IMR-90 (cell line): ENCODE results near the gene GUCY1A2. TPM values are rescaled to one million over a fixed set of nuclear protein-coding genes. Genes with fewer than 3 reads are reported as not detected.
"Not testable (repeated sequence)": the region's sequence is repeated elsewhere in the genome, so short reads cannot be mapped to it uniquely, and the experiment has no call there.

ENCODE experiments used
- ATAC-seq: fragments of 200-7000 bp; cut with Tn5 transposase; 2 replicates; pipeline ENCODE4 v1.9.1; 2020; ENCODE audit warnings: low read depth, mild to moderate bottlenecking, moderate library complexity
- BruUV-seq: library from RNA; stranded (reverse); fragments of 400-500 nt; replicated peaks from 2 replicates; lab custom pipeline; 2021; lab: Mats Ljungman, UMichigan
- CTCF ChIA-PET: fragments of 300-600 bp; formaldehyde crosslinking; extraction: SDS; loops from one replicate; lab custom pipeline; 2021; ENCODE audit warnings: antibody characterized with exemption; lab: Yijun Ruan, JAX
- POLR2A ChIA-PET: fragments of 300-600 bp; sonication (Branson Sonifier 250); formaldehyde crosslinking; loops from one replicate; lab custom pipeline; 2022; ENCODE audit warnings: antibody characterized with exemption; ENCODE audit not compliant: unreplicated experiment; lab: Charles Lee
- DNase-seq: peaks from one replicate; pipeline ENCODE4 v3.0.0; 2013
- H2AFZ ChIP-seq: replicated peaks from 2 replicates; pipeline ENCODE3; 2013; ENCODE audit warnings: low read length, mild to moderate bottlenecking; ENCODE audit not compliant: poor library complexity
- H2AK5ac ChIP-seq: 2 replicates; pipeline ENCODE4 v1.6.1; 2013; ENCODE audit warnings: low read depth, low read length, inconsistent platforms
- H2AK9ac ChIP-seq: replicated peaks from 2 replicates; pipeline ENCODE3; 2013; ENCODE audit warnings: mild to moderate bottlenecking, low read depth, low read length, moderate library complexity; ENCODE audit not compliant: poor library complexity
- H2BK120ac ChIP-seq: 2 replicates; pipeline ENCODE4 v1.6.1; 2013; ENCODE audit warnings: low read depth, low read length, inconsistent platforms
- H2BK15ac ChIP-seq: 3 replicates; pipeline ENCODE4 v1.6.1; 2013; ENCODE audit warnings: low read depth, low read length, inconsistent platforms
- H2BK20ac ChIP-seq: 2 replicates; pipeline ENCODE4 v1.6.1; 2013; ENCODE audit warnings: low read depth, mild to moderate bottlenecking, inconsistent platforms, low read length, moderate library complexity
- H2BK5ac ChIP-seq: 2 replicates; pipeline ENCODE4 v1.6.1; 2013; ENCODE audit warnings: mild to moderate bottlenecking, low read depth, low read length, inconsistent platforms; ENCODE audit not compliant: poor library complexity, severe bottlenecking
- H3K14ac ChIP-seq: replicated peaks from 2 replicates; pipeline ENCODE4 v1.6.1; 2013; ENCODE audit warnings: low read depth, low read length, inconsistent platforms
- H3K18ac ChIP-seq: 2 replicates; pipeline ENCODE4 v1.6.1; 2013; ENCODE audit warnings: low read depth, low read length, control low read depth
- H3K23ac ChIP-seq: 2 replicates; pipeline ENCODE4 v1.6.1; 2013; ENCODE audit warnings: low read depth, low read length, inconsistent platforms
- H3K27ac ChIP-seq: 2 replicates; pipeline ENCODE4 v1.5.1; 2013; ENCODE audit warnings: mild to moderate bottlenecking, control low read depth, low read length; ENCODE audit not compliant: insufficient read depth
- H3K27me3 ChIP-seq: 2 replicates; pipeline ENCODE4 v1.6.1; 2013; ENCODE audit warnings: low read length; ENCODE audit not compliant: control insufficient read depth, insufficient read depth
- H3K36me3 ChIP-seq: 2 replicates; pipeline ENCODE4 v1.6.1; 2013; ENCODE audit warnings: low read length, mixed read lengths; ENCODE audit not compliant: control insufficient read depth, insufficient read depth
- H3K4ac ChIP-seq: 2 replicates; pipeline ENCODE4 v1.6.1; 2013; ENCODE audit warnings: low read depth, low read length, inconsistent platforms
- H3K4me1 ChIP-seq: 2 replicates; pipeline ENCODE4 v1.6.1; 2013; ENCODE audit warnings: low read length, mixed read lengths; ENCODE audit not compliant: control insufficient read depth, insufficient read depth
- H3K4me2 ChIP-seq: 2 replicates; pipeline ENCODE4 v1.6.1; 2013; ENCODE audit warnings: low read depth, mild to moderate bottlenecking, control low read depth, low read length, moderate library complexity
- H3K4me3 ChIP-seq: 2 replicates; pipeline ENCODE4 v1.5.1; 2013; ENCODE audit warnings: low read depth, mild to moderate bottlenecking, control low read depth, low read length, moderate library complexity; ENCODE audit not compliant: insufficient read depth
- H3K56ac ChIP-seq: 2 replicates; pipeline ENCODE4 v1.6.1; 2013; ENCODE audit warnings: low read length, inconsistent platforms; ENCODE audit not compliant: insufficient read depth; ENCODE audit errors: extremely low read depth
- H3K79me1 ChIP-seq, 2 experiments: 2 replicates each; pipeline ENCODE4 v1.6.1; 2013; ENCODE audit warnings: low read length in 2 of 2, inconsistent platforms in 1 of 2, low read depth in 1 of 2
- H3K9ac ChIP-seq: 2 replicates; pipeline ENCODE4 v1.6.1; 2013; ENCODE audit warnings: low read depth, low read length, control low read depth
- H3K9me1 ChIP-seq: 2 replicates; pipeline ENCODE4 v1.6.1; 2013; ENCODE audit warnings: low read length, inconsistent platforms; ENCODE audit not compliant: insufficient read depth
- H3K9me3 ChIP-seq: 2 replicates; pipeline ENCODE4 v1.6.1; 2013; ENCODE audit warnings: low read length; ENCODE audit not compliant: control insufficient read depth, insufficient read depth
- H4K20me1 ChIP-seq: 2 replicates; pipeline ENCODE4 v1.6.1; 2013; ENCODE audit warnings: low read length, inconsistent platforms; ENCODE audit not compliant: insufficient read depth
- H4K5ac ChIP-seq: 2 replicates; pipeline ENCODE4 v1.6.1; 2013; ENCODE audit warnings: mild to moderate bottlenecking, low read depth, low read length, control low read depth
- H4K8ac ChIP-seq, 2 experiments: 2 replicates each; pipeline ENCODE4 v1.6.1; 2013; ENCODE audit warnings: low read depth in 2 of 2, low read length in 2 of 2, control low read depth in 1 of 2, inconsistent platforms in 1 of 2
- H4K91ac ChIP-seq: 2 replicates; pipeline ENCODE4 v1.6.1; 2013; ENCODE audit warnings: low read depth, low read length, inconsistent platforms; ENCODE audit not compliant: insufficient read depth
- WGBS, 2 experiments: methylation state at CpG; one replicate each; pipeline versions ENCODE4 v1.1.5 to v1.1.7; 2013; ENCODE audit warnings: missing lambda C conversion rate in 2 of 2; ENCODE audit not compliant: insufficient read length in 1 of 2; ENCODE audit errors: extremely low coverage in 2 of 2; 5-methylcytosine and 5-hydroxymethylcytosine counted together
- dilution Hi-C: fragments of 300-500 bp; cut with HindIII; formaldehyde crosslinking; loops from one replicate; pipeline ENCODE4 v1.14.3; 2018; ENCODE audit warnings: low sequenced_read_pairs; ENCODE audit not compliant: unreplicated experiment
- in situ Hi-C: fragments of 300-500 bp; cut with MboI; formaldehyde crosslinking; loops from 3 replicates; pipeline ENCODE4 v1.14.3; 2019; ENCODE audit warnings: low sequenced_read_pairs, inconsistent platforms, mixed read lengths
- intact Hi-C: fragments of 100-400 bp; cut with micrococcal nuclease; formaldehyde crosslinking; loops from 2 replicates; pipeline ENCODE4 v1.10.0; 2022
- polyA plus RNA-seq, 3 experiments: library from polyadenylated mRNA; depleted of rRNA; stranded (reverse); fragments of >200 nt; gene quantifications; 2 replicates each; pipeline ENCODE4 v1.2.3, GENCODE V29; 2012; ENCODE audit warnings: low replicate concordance in 1 of 3
- total RNA-seq: library from RNA; depleted of rRNA; stranded (reverse); fragments of >200 nt; gene quantifications from 2 replicates; pipeline ENCODE4 v1.2.3, GENCODE V29; 2012

The GUCY1A2 gene
- total and polyA plus RNA-seq, 2 of the 4 experiments (the other 2 are of a cell fraction) = under 0.01 to 0.03 TPM

GRCh38 chr11:106826558-106826957 is 191.7 kb downstream of the GUCY1A2 start:
- H4K5ac ChIP-seq, H3K18ac ChIP-seq, H3K4me3 ChIP-seq, H3K9me1 ChIP-seq, DNase-seq, H3K79me1 ChIP-seq, CTCF ChIA-PET, intact Hi-C loops, H4K8ac ChIP-seq, H3K9ac ChIP-seq, dilution Hi-C loops, H3K14ac ChIP-seq, H3K4me1 ChIP-seq, H2BK15ac ChIP-seq, H2AK9ac ChIP-seq, H3K56ac ChIP-seq, H2BK120ac ChIP-seq, H2BK20ac ChIP-seq, H4K20me1 ChIP-seq, H3K27me3 ChIP-seq, ATAC-seq, H3K4ac ChIP-seq, H2AFZ ChIP-seq, H3K27ac ChIP-seq, H3K36me3 ChIP-seq, H4K91ac ChIP-seq, H2BK5ac ChIP-seq, H2AK5ac ChIP-seq, H3K4me2 ChIP-seq, POLR2A ChIA-PET, H3K23ac ChIP-seq, H3K9me3 ChIP-seq, in situ Hi-C loops, BruUV-seq: not testable (repeated sequence)
- no CpG with 5 or more reads among the region's 3 CpGs for whole genome bisulfite sequencing, 2 experiments
